B cell (primary cell): Measurements from ENCODE around the gene CA11. TPM values are rescaled to one million over a fixed set of nuclear protein-coding genes. Genes with fewer than 3 reads are reported as not detected.

Source experiments
- ATAC-seq: fragments of 200-7000 bp; cut with Tn5 transposase; one replicate; pipeline ENCODE4 v1.10.0; 2021; ENCODE audit warnings: low read depth, mild to moderate bottlenecking, moderate number of reproducible peaks, moderate library complexity
- CTCF ChIA-PET: fragments of 350-600 bp; sonication (Branson Sonifier 250); formaldehyde crosslinking; loops from one replicate; lab custom pipeline; 2021; ENCODE audit warnings: antibody characterized with exemption, inconsistent platforms; lab: Charles Lee
- POLR2A ChIA-PET: fragments of 350-600 bp; sonication (Branson Sonifier 250); formaldehyde crosslinking; loops from one replicate; lab custom pipeline; 2021; ENCODE audit warnings: antibody characterized with exemption; lab: Charles Lee
- DNase-seq: peaks from one replicate; pipeline ENCODE4 v3.0.0; 2013
- H2AFZ ChIP-seq: 2 replicates; pipeline ENCODE4 v1.6.1; 2012; ENCODE audit warnings: mild to moderate bottlenecking, low read depth, low read length; ENCODE audit not compliant: insufficient read depth, poor library complexity, severe bottlenecking
- H3K27ac ChIP-seq, 2 donors: 1 replicate in 1 of 2; 2 replicates in 1 of 2; pipeline ENCODE4 v1.5.1; 2012 to 2013; ENCODE audit warnings: low read length in 2 of 2, mild to moderate bottlenecking in 2 of 2, moderate library complexity in 1 of 2
- H3K27me3 ChIP-seq, 4 experiments: fragments of 200-600 bp in 1 of 4; sonication (generic) in 1 of 4; replicated peaks in 1 of 4; 1 replicate in 2 of 4; 2 replicates in 2 of 4; pipeline versions ENCODE4 v1.6.1 to v1.7.0; 2013 to 2016; ENCODE audit warnings: low read length in 3 of 4, mild to moderate bottlenecking in 2 of 4, mixed read lengths in 1 of 4, moderate library complexity in 1 of 4; ENCODE audit not compliant: insufficient read depth in 4 of 4, control insufficient read depth in 3 of 4; ENCODE audit errors: control extremely low read depth in 1 of 4
- H3K36me3 ChIP-seq, 2 experiments: replicated peaks in 1 of 2; 1 replicate in 1 of 2; 2 replicates in 1 of 2; pipeline versions ENCODE4 v1.6.1 to v1.7.1; 2013; ENCODE audit warnings: low read length in 1 of 2; ENCODE audit not compliant: insufficient read depth in 2 of 2, control insufficient read depth in 1 of 2; ENCODE audit errors: control extremely low read depth in 1 of 2, extremely low read depth in 1 of 2
- H3K4me1 ChIP-seq, 2 donors: fragments of 200-600 bp in 1 of 2; sonication (generic) in 1 of 2; 1 replicate in 1 of 2; 2 replicates in 1 of 2; pipeline versions ENCODE4 v1.5.1 to v1.6.1; 2013 to 2017; ENCODE audit warnings: low read length in 2 of 2; ENCODE audit not compliant: control insufficient read depth in 2 of 2, insufficient read depth in 2 of 2
- H3K4me2 ChIP-seq: replicated peaks from 2 replicates; pipeline ENCODE3; 2012; ENCODE audit warnings: mild to moderate bottlenecking, low read depth, low read length; ENCODE audit not compliant: poor library complexity, severe bottlenecking
- H3K4me3 ChIP-seq, 5 experiments: fragments of 200-600 bp in 1 of 5; sonication (generic) in 1 of 5; 1 replicate in 3 of 5; 2 replicates in 2 of 5; pipeline versions ENCODE4 v1.5.1 to v1.7.0; 2011 to 2016; ENCODE audit warnings: low read length in 4 of 5, mild to moderate bottlenecking in 4 of 5, low read depth in 2 of 5, control low read depth in 1 of 5, moderate library complexity in 1 of 5; ENCODE audit not compliant: insufficient read depth in 1 of 5; ENCODE audit errors: control extremely low read depth in 1 of 5, extremely low read depth in 1 of 5
- H3K79me2 ChIP-seq: fragments of 200-600 bp; sonication (generic); one replicate; pipeline ENCODE4 v1.6.0; 2016; ENCODE audit warnings: low read length; ENCODE audit not compliant: control insufficient read depth, insufficient read depth
- H3K9ac ChIP-seq: fragments of 200-600 bp; sonication (generic); 2 replicates; pipeline ENCODE4 v1.6.1; 2017; ENCODE audit warnings: mild to moderate bottlenecking, low read length, moderate library complexity
- H3K9me3 ChIP-seq, 3 donors: one replicate each; pipeline versions ENCODE4 v1.6.1 to v1.7.1; 2013; ENCODE audit warnings: low read length in 2 of 3; ENCODE audit not compliant: control insufficient read depth in 2 of 3, insufficient read depth in 1 of 3; ENCODE audit errors: control extremely low read depth in 1 of 3
- H4K20me1 ChIP-seq: 2 replicates; pipeline ENCODE4 v1.6.0; 2012; ENCODE audit warnings: mild to moderate bottlenecking, low read length; ENCODE audit not compliant: insufficient read depth, control insufficient read depth, poor library complexity, severe bottlenecking
- H3K27ac Mint-ChIP-seq: one replicate; pipeline ENCODE4 v1.8.0; 2021; ENCODE audit warnings: mixed read lengths
- H3K27me3 Mint-ChIP-seq: one replicate; pipeline ENCODE4 v1.8.0; 2021; ENCODE audit warnings: mixed read lengths
- H3K4me1 Mint-ChIP-seq: one replicate; pipeline ENCODE4 v1.8.0; 2021; ENCODE audit warnings: mixed read lengths
- H3K4me3 Mint-ChIP-seq: one replicate; pipeline ENCODE4 v1.8.0; 2021; ENCODE audit warnings: mixed read lengths
- H3K9me3 Mint-ChIP-seq: one replicate; pipeline ENCODE4 v1.8.0; 2022; ENCODE audit warnings: mixed read lengths; ENCODE audit not compliant: insufficient read depth
- EZH2 ChIP-seq: IDR thresholded peaks from 2 replicates; pipeline ENCODE4 v1.6.1; 2012; ENCODE audit warnings: borderline replicate concordance, low read depth, mild to moderate bottlenecking, moderate library complexity, low read length; ENCODE audit not compliant: insufficient read depth, poor library complexity, severe bottlenecking
- WGBS: methylation state at CpG from one replicate; pipeline ENCODE4 v1.1.5; 2013; ENCODE audit warnings: missing lambda C conversion rate; ENCODE audit not compliant: insufficient coverage; 5-methylcytosine and 5-hydroxymethylcytosine counted together
- intact Hi-C: fragments of 100-400 bp; cut with micrococcal nuclease; formaldehyde crosslinking; loops from one replicate; pipeline ENCODE4 v1.10.0; 2022
- polyA plus RNA-seq: library from polyadenylated mRNA; depleted of rRNA; stranded (reverse); fragments of >200 nt; gene quantifications from 2 replicates; pipeline ENCODE4 v1.2.3, GENCODE V29; 2012
- total RNA-seq, 2 donors: library from RNA; stranded (reverse); fragments of 120-200 nt in 1 of 2; gene quantifications; 1 replicate in 1 of 2; 2 replicates in 1 of 2; pipeline versions ENCODE4 v1.2.3 to v1.2.4, GENCODE V29; 2013 to 2022
- TF ChIP-seq, protein P1 (sequence below): fragments of 200-600 bp; IDR thresholded peaks from one replicate; pipeline ENCODE4 v1.8.0; 2022; ENCODE audit warnings: antibody characterized with exemption, mild to moderate bottlenecking

CA11 gene
- total and polyA plus RNA-seq, 2 donors (not counting 1 experiment from before 2014, with no cell fraction given) = 6.5 to 27.7 TPM

GRCh38 chr19:48634036-48634342 is 12.0 kb downstream of the CA11 start:
- no peaks in the 10 kb centered on the region for H3K27me3 ChIP-seq
- peak overlapping the region; percentile 27 for H2AFZ ChIP-seq
- H3K9me3 ChIP-seq = peaks cover 0 to 14% (median 0%) of the 10 kb centered on the region in 3 donors
- no peaks in the 10 kb centered on the region for H3K27me3 Mint-ChIP-seq
- H3K4me3 ChIP-seq = peak overlapping the region in 4 of 5 experiments; percentile 16 to 98 (median 44)
- no peak for TF ChIP-seq EZH2
- TF ChIP-seq, protein P1, sequence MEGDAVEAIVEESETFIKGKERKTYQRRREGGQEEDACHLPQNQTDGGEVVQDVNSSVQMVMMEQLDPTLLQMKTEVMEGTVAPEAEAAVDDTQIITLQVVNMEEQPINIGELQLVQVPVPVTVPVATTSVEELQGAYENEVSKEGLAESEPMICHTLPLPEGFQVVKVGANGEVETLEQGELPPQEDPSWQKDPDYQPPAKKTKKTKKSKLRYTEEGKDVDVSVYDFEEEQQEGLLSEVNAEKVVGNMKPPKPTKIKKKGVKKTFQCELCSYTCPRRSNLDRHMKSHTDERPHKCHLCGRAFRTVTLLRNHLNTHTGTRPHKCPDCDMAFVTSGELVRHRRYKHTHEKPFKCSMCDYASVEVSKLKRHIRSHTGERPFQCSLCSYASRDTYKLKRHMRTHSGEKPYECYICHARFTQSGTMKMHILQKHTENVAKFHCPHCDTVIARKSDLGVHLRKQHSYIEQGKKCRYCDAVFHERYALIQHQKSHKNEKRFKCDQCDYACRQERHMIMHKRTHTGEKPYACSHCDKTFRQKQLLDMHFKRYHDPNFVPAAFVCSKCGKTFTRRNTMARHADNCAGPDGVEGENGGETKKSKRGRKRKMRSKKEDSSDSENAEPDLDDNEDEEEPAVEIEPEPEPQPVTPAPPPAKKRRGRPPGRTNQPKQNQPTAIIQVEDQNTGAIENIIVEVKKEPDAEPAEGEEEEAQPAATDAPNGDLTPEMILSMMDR = no peak
- 65% methylated on average over 5 of the region's 7 CpGs for WGBS
- peaks cover 70% of the 10 kb centered on the region for H4K20me1 ChIP-seq
- H3K4me3 Mint-ChIP-seq = peak overlapping the region; percentile 83
- H3K79me2 ChIP-seq = peaks cover 26% of the 10 kb centered on the region
- ChIA-PET CTCF (interaction anchor here (0.6 to 1.9 kb wide), 10 partner anchors 10 to 367 kb away, joined by 3 to 15 read pairs (median 4); partner anchors contain the start of genes CA11, RPL18 and SPHK2), POLR2A (interaction anchor here (0.6 to 3.4 kb wide), 6 partner anchors 10 to 1518 kb away, joined by 4 to 17 read pairs (median 11); partner anchors contain the start of genes CA11, RPL18 and SPHK2)
- peaks cover 42% of the 10 kb centered on the region for H3K4me1 Mint-ChIP-seq
- H3K27ac Mint-ChIP-seq = peak overlapping the region; percentile 92
- no peak for ATAC-seq
- peaks cover 4% of the 10 kb centered on the region for H3K9me3 Mint-ChIP-seq
- intact Hi-C loops = loop anchor here (10.0 kb wide), 2 partner anchors 481 to 841 kb away; partner anchors contain the start of genes C19orf73, FLT3LG, LIN7B and PPFIA3
- peak overlapping the region; percentile 34 to 69 for H3K27ac ChIP-seq
- H3K4me2 ChIP-seq = peak overlapping the region; percentile 99
- no peak for DNase-seq
- peak overlapping the region; percentile 82 for H3K9ac ChIP-seq
- peaks cover 0 to 48% of the 10 kb centered on the region in 2 experiments for H3K36me3 ChIP-seq
- H3K4me1 ChIP-seq = peaks cover 29 to 33% of the 10 kb centered on the region in 2 donors
